Ishikawa (cell line): ENCODE measurements around the gene TEAD1.

Source experiments
- CEBPB ChIP-seq: IDR thresholded peaks from 2 replicates; pipeline ENCODE4 v1.6.1; 2012
- MAX ChIP-seq: IDR thresholded peaks from 2 replicates; pipeline ENCODE4 v1.6.1; 2012
- RAD21 ChIP-seq: IDR thresholded peaks from 2 replicates; pipeline ENCODE4 v1.6.1; 2012; ENCODE audit warnings: low read depth
- REST ChIP-seq: IDR thresholded peaks from 2 replicates; pipeline ENCODE4 v1.6.1; 2012; ENCODE audit warnings: low read depth, mild to moderate bottlenecking
- USF1 ChIP-seq: IDR thresholded peaks from 2 replicates; pipeline ENCODE4 v1.6.1; 2012

GRCh38 chr11:12901272-12901671, 227.1 kb downstream of the TEAD1 start:
- TF ChIP-seq REST, result no peak
- TF ChIP-seq USF1, result no peak
- no peak for TF ChIP-seq MAX
- TF ChIP-seq RAD21, result no peak
- TF ChIP-seq CEBPB, result no peak
